GM18511 (cell line): Measurements from ENCODE around the gene FREY1.
A peak's percentile ranks its signal among the peaks of the same experiment; 100 is the strongest.

ENCODE experiments used
- ATAC-seq: cut with Tn5 transposase; IDR thresholded peaks from one replicate; pipeline ENCODE4 v1.9.1; 2021; ENCODE audit warnings: mild to moderate bottlenecking, moderate library complexity; ENCODE audit not compliant: unreplicated experiment

Gene FREY1

DNA sequence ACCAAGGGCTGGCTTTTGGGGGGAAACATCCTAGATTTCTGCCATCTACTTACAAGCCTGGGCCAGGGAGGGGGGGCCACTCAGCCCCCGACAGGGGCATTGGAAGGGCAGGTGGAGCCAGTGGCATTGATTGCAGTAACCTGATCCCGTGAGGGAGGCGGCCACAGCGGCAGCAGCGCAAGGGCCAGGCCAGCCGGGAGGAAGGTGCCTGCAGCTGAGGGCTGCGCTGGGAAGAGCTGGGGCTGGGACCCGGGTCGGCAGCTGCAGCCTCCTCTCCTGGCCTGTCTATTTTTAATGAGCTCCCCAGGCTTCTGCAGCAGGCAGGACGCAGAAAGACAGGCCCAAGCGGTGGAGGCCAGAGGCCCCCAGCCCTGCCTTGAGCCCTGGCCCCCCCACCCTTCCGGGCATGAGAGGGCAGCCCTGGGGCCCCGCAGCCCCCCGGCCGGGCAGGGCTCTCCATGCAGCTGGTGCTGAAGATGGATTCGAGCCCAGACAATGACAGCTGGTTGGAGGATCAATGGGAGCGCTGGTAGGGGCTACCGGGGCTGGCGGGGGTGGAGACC, 10.6 kb downstream of the FREY1 start:
- ATAC-seq = no peak

DNA sequence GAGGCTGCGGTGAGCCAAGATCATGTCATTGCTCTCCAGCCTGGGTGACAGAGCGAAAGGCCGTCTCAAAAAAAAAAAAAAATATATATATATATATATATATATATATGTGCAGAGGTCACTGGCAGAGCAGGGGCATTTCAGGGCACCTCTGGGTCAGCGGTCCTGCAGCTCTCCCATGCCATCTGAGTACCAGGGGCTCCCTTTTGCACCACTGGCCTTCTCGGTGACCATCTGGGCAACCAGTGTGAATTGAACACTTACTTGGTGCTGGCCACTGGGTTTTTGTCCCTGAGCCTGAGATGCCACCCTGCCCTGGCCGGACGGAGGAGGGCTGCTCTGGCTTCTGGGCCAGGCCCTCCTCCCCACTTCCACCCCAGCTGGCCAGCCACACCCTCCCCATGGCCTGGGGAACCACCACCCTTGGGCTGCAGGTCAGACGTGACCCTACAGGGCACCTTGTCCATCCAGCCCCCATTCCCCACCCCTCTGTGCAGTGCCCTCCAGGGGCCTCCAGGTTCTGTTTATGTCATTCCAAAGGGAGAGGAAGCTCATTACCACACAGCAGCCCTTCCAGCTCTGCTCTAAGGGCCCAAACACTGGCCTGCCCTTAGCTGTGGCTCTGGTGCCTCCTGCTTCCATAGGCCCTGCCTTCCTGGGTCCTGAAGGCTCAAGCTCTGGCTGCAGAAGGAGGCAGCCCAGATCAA, 11.4 kb downstream of the FREY1 start:
- ATAC-seq = no peak

DNA sequence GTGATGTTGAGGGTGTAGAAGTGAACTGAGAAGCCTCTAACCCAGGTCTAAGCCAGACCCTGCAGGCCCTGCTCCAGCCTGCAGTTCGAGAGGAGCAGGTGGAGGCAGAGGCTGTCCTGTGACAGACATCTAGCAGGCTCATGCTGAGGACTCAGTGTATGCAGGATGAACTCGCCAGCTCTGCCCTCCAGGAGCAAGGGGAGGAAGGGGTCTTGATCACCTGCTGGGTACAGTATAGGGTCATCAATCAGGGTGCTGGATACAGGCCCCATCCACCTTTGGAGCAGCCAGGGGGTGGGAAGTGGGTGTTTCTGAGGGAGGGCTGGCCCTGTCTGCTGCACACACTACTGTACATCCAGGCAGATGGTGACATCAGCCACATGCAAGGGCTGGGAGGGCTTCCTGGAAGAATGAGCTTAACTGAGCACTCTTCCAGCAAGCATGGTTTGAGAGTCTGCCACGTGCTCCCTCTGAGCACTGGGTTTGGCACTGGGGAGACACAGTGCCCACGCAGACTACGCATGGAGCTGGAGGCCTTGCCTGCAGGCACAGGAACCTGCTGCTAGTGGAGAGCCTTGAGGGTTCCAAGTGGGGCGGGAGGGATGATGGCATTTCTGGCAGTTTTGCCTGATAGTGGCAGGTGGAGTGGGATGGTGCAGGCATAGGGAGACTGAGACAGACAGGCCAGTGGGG, 12.4 kb downstream of the FREY1 start:
- ATAC-seq = no peak

DNA sequence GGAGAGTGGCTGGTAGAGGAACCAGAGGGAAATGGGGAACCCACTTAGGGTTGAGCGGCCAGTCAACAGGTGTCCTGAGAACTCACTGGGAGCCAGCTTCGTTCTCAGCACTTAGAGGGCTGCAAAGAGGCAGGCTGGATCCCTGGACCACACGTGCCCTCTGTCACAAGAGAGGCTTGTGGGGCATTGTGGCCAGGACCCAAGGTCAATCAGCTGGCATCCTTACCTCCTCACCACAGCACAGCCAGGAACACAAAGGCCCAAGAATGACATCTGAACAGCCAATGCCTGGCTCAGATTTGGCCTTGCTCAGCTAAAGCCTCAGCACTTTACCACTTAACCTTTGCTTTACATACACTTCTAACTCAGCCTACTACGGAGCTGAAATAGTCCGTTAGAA, 14.2 kb downstream of the FREY1 start:
- no peak for ATAC-seq

DNA sequence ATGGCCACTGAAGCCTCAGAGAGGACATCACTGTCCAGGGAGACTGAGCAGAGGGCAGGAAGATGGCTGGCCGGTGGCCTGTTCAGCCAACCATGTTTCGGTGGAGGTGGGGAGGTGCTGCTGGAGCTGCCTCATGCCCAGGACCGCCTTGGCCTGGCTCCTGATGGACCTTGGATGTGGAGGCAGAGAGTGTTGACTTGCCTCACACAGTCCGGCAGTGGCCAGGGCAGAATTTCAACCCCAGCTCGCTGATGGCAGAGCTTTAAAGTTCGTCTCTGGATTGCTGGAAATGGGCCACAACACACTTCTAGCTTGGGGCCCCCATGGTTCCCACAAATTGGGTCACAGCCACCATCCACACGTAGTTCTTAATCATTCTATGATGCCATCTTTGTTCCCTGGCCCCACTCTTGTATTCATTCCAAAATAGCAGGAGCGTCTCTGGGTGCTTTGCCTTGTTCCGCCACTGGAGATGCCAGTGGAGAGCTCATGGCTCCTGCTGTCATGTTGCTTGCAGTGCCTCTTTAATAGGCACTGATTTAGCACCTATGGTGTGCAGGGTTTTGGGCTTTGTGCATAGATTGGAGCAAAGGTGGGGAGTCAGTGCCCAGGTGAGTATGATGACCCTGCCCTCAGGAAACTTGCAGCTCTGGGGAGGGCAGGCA, 16.1 kb downstream of the FREY1 start:
- ATAC-seq = no peak

DNA sequence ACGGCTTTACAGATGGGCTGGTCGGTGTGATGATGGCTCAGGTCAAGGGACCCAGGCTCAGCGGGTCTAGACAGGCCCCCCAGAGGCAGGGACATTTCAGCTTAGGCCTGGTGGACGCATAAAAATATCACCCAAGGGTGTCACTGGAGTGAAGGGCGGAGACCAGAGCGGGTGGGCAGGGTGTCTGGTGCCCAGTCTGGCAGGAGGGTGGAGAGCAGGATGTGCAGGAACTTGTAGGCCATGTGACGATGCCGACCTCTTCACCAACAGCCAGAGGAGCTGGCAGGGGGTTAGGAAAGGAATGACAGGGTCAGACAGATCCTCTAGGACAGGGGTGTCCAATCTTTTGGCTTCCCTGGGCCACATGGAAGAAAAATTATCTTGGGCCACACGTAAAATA, 17.1 kb downstream of the FREY1 start:
- ATAC-seq = no peak

DNA sequence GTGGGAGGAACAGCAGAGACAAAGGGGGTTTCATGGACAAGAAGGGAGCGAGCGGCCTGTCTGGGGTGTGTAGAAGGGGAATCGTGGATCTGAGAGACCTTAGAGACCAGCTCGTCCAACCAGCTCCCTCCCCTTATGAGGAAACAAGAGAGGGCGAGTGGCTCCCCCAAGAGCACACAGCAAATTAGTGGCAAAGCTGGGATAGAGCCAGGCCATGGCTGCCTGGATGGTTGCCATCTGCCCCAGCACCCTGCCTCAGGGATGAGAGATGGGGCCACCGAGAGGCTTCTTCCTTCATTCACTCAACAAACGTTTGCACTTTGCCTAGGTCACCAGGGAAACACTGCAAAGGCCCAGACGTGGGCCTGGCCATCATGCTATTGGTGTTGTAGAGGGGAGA, 17.5 kb downstream of the FREY1 start:
- no peak for ATAC-seq

DNA sequence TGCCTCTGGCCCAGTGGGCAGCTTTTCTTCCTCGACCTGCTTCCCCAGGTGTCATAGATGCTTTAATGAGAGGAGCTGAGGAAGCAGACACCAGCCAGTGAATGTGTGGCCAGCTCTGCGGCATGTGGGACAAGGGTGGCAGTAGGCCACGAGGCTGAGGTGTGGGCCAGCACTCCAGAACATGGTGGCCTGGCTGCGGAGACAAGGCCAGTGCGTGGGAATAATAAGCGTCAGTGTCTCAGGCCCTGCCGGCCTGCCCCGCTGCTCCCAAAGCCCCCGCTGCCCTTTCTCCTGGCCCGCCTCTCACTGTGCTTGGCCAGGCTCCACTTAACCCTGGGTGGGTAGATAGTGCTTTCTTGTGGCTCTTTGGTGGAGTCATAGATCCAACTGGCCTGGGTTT, 19.5 kb downstream of the FREY1 start:
- ATAC-seq = no peak

DNA sequence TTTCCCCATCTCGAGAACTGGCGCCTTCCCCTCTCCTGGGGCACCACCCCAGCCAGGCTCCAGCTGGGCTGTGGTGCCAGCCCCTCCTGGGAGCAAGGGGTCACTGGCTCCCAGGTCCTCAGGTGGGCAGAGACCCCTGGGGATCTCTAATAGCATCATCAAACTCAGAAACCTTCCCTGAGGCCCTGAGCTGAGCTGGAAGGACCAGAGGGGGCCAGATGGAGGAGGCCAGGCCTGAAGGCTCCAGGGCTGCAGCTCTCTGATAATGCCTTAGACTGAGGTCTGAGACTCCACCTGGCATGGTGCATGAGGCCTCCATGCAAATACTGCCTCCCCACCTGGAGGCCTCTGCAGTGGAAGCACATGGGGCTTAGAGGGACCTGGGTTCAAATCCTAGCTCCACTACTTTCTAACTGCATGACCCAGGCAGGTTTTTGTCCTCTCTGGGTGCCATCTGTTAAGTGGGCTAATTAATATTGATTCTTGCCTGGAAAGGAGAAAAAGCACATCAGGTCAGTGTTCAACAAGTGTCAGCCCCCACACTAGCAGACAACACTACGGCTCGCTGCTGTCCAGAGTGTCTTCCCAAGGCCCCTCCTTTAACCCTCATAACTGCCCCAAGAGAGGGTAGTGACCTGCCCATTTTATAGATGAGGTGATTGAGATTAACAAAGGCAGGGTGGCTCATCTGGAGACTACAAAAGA, 20.1 kb downstream of the FREY1 start:
- no peak for ATAC-seq

DNA sequence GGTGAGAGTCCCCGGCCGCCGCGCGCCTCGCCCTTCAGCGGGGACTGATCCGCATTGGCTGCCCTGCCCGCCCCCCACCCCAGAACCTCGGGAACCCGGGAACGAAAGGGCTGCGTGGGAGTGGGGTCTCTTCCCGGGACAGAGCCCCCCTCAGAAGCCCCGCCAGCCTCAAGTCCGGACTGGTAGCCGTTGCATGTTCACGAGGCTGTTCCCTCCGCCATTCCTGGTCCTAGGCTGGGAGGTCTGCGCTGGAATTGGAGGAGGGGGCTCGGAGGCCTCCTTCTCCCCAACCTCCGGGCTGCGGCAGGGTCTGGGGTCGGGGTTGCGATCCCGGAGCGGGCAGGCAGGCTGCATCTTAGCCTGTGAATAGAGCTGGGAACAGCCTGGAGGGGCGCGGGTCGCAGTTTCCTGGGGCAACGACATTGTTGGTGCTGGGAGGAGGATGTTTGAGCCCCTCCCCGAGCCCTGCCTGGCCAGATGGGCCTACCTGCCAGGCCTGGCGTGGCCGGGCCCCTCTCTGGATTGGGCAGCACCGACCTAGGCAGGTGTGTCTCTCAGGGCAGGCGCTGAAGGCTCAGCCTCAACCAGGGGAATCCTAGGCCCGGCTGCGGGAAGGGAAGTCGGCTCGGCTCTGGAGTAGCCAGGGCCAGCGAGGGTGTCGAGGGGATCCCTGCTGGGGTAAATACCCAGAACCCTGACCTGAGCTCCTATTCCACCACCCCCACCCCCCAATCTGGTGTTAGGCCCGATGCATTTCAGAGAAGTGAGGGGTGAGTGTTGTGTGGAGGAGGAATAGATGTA, 20.9 kb downstream of the FREY1 start:
- no peak for ATAC-seq

DNA sequence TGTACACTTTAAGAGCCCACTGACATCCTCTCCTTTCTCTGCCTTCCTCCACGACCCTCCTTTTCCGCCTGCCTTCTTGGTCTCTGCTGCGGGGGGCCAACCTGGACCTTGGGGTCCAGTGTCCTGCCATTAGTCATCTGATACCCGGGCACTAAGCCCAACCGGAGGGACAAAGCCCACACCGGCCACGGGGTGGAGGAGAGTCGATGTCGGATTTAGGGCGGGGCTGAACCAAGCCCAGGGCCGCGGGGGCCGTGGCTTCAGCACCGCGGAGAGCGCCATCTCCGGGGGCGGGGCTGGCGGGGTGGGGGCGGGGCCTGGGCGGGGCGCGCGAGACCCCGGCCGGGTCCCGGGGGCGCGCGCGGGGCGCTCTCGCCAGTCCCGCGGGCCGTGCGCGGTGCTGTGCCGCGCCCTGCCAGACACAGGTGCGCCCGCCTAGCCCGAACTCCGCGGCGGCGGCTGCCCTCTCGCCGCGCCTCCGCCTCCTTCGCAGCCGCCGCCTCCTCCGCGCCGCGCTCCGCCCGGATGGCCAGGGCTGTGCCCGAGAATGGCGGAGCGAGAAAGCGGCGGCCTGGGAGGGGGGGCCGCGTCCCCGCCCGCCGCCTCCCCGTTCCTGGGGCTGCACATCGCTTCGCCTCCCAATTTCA, 21.7 kb downstream of the FREY1 start, which contains the start of gene MAPK8IP1:
Gene MAPK8IP1 (plus strand): TSS at position 378 of the 647 bp plus-strand sequence. CDS start 170 bp downstream, at position 548.
- ATAC-seq = peak; percentile 76

DNA sequence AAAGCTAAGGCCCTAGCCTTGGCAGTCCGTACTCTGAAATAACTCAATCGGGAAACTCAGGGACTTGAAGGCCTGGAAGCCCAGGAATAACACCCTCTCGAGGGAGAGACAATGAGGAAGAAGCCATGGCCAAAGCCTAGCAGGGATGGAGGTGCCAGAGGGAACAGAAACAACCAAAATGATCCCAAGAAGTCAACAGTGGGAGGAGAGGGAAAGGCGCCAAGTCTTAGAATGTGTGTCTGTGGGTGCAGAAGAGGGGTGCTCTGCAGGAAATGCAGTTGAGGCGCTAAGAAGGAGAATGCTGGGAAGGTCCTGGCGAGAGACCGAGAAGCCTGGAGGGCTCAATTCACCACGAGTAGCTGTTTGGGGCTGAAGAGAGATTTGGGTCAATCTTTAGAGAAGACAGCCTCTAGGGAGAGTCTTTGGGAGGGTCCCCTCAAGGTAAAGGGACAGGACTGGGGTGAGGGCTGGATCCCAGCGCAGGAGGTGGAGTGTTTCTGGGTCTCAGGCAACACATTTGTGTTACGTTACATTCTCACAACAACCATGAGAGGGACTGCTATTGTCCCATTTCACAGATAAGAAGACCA, 22.4 kb downstream of the FREY1 start:
- no peak for ATAC-seq

DNA sequence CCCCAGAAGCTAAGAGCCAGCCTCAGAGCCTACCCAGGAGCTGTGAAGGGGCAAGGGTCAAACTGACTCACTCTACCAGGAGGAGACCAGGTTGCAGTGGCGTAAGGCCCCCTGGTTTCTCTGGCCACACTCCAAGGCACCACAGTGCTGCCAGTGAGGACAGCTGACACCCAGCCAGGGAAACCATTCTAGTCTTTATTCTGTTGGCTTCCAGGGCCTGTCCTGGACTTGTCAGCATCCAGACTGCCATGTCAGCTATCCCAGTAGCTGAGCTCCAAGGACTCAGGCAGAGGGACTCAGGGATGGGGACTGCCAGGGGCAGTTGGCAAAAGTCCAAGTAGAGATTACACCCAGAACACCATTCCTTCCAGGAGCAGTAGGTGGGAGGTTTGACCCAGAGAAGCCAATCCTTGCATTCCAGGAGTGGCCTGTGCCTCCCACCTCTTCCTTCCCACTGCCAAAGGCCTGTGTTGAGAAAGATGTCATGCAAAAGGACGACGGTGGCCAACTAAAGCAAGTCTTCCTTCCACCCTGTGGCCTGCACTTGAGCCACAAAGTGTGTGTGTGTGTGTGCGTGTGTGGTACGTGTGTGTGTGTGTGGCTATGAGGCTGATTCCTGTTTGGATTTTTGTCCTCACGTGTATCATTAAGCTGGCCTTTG, 25.2 kb downstream of the FREY1 start:
- ATAC-seq = no peak

DNA sequence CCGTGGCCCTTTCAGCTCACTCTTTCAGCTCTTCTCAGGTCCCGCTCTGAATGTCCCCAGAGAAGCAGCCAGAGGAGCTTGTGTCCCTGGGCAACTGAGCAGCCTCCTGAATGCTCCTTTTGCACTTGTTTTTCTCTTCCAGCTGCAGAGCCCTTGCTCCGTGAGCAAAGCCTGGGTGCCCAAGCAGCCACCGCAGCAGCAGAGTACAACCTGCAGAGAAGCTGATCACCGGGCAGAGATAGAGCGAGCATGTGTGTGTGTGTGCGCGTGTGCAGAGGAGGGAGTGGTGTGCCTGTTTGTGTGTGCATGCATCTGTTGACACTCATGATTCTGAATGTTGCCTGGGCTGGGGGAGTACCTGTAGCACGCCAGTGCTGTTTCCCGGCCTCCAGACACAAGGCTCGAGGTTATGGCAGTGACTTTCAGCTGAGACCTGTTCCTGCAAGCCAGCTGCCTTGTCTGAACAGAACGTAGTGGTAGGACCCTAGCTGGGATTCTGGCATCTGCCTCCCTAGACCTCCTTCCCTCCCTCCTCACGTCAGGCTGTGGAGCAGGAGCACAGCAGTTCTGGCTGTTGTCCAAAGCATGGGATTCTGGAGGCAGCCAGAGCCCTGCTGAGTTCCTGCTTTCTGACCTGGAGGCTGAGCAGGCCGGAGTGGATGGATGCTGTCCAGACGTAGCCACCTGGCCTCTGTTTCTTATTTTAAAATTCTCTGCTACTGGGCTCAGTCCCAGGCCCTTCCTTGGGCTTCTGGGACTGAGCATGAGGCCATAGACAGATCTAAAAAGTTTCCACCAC, 26.1 kb downstream of the FREY1 start:
- ATAC-seq = no peak

DNA sequence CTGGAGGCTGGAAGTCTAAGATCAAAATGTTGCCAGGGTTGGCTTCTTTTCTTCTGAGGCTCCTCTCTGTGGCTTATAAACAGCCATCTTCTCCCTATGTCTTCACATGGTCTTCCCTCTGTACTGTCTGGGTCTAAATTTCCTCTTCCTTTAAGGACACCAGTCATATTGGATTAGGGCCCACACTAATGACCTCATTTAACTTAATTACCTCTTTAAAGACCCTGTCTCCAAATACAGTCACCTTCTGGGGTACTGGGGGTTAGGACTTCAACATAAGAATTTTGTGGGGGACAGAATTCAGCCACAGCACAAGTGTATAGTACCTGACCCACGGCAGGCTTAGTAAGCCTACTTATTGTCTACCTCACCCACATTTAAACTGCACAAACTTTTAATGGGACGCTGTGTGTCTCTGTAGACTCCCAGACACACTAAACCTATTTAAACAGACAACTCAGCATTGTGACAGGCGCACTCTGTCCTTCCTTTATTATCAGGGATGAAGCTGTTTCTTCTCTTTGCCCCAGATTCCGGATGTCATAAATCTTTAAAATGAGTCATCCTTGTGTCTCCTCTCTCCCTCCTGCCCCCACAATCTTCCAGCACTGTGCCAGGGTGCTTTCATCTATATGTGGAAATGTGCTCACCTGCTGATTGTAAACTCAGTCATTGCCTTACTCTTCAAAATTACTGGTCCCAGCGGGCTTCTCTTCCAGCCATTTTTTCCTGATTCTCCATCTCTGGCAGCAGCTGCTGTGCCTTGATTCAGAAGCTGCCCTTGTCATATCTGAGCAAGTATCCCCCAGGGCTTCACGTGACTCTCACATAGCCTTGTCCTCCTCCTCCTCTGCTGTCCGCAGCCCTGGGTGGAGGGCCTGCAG, 27.0 kb downstream of the FREY1 start:
- ATAC-seq = no peak

DNA sequence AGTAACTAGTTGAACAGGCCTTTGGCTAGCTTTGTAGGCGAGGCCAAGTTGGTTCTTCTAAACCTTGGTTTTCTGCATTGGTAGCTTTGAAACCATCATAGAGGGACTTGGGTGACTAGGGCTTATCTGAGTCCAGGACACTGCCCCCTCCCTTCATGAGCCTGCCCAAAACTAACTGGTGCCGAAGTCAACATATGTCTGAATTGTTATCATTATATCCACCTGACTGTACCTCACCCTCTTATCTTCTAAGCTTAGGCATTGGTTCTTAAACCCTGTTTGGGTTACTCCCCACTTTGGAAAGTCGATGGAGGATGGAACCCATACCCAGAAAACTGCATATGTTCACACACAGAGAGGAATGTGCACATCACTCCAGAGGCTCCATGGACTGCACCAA, 29.2 kb downstream of the FREY1 start:
- no peak for ATAC-seq

DNA sequence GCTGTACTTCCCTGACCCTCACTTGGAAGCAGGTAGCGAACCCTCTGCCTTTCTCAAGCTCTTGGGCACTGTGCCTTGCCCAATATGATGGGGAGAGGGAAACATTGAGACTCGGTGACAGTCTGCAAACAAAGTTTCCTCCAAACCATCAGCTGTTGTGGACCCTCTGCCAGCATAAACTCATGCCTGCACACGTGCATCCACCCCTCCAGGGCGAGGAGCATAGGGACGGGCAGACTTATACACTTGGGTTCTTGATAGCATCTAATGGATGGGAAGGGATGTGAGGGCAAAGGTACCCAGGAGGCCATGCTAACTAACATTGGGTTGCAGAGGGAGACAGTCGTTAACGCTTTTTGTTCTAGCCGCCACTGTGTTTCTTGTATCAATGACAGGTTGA, 29.9 kb downstream of the FREY1 start:
- ATAC-seq = no peak
